Cardiac muscle cell (in vitro differentiated cells and primary cell): Measurements from ENCODE around the gene ACTL8. TPM values are rescaled to one million over a fixed set of nuclear protein-coding genes. Genes with fewer than 3 reads are reported as not detected.

Experiments used
- DNase-seq, 2 donors: peaks; one replicate each; pipeline versions ENCODE4 v3.0.0 to v3.0.0-alpha.2; 2010 to 2017; ENCODE audit warnings: low read depth in 1 of 2, low spot score in 1 of 2
- H3K27ac ChIP-seq: fragments of 200-600 bp; sonication (generic); 2 replicates; pipeline ENCODE4 v1.5.1; 2016
- H3K27me3 ChIP-seq: fragments of 200-600 bp; sonication (generic); 2 replicates; pipeline ENCODE4 v1.6.0; 2016; ENCODE audit warnings: control low read depth
- H3K36me3 ChIP-seq: fragments of 200-600 bp; sonication (generic); 2 replicates; pipeline ENCODE4 v1.5.1; 2016; ENCODE audit warnings: control low read depth
- H3K4me1 ChIP-seq: fragments of 200-600 bp; sonication (generic); 2 replicates; pipeline ENCODE4 v1.8.1; 2017; ENCODE audit warnings: low read depth, mild to moderate bottlenecking, mixed run types
- H3K4me3 ChIP-seq: fragments of 200-600 bp; sonication (generic); 2 replicates; pipeline ENCODE4 v1.5.1; 2016; ENCODE audit warnings: mild to moderate bottlenecking
- H3K9me3 ChIP-seq: fragments of 200-600 bp; sonication (generic); 2 replicates; pipeline ENCODE4 v1.5.1; 2017; ENCODE audit warnings: low read depth, mild to moderate bottlenecking, control low read depth
- polyA plus RNA-seq: library from polyadenylated mRNA; unstranded; fragments of >200 nt; fragmentation: Nextera tagmentation; extraction: Ambion mirVana; gene quantifications from 2 replicates; pipeline ENCODE4 v1.2.1, GENCODE V29; 2016
- total RNA-seq: library from RNA; depleted of rRNA; stranded (reverse); fragments of >200 nt; gene quantifications from 2 replicates; pipeline ENCODE4 v1.2.3, GENCODE V29; 2016
- TF ChIP-seq, protein P1 (sequence below): IDR thresholded peaks from 2 replicates; pipeline ENCODE4 v1.5.1; 2012; ENCODE audit warnings: low read depth, mild to moderate bottlenecking, low read length

ACTL8 gene
- total and polyA plus RNA-seq, 2 experiments from 2014 or later = not detected

DNA sequence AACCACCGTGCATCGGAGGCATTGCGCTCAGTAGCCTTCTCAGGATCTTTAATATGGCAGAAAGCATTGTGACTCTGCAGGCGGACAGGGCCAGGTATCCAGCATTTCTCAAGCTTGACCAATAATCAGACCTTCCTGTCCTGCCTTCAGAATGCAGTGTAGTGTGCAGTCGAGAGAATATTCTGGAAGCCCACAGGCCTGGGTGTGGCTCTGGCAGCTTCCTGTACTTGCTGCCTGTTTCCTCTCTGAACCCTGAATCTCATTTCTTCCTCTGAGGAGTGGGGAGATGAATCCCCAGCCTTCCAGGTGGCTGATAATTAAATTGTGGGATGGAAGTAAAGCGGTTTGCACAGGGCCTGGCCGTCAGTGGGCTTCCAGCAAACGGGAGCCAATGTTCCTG lies 42.3 kb downstream of the ACTL8 start:
- Histone ChIP-seq H3K4me3 (no peak overlapping the region), H3K36me3 (no peaks in the 10 kb centered on the region), H3K27ac (no peak overlapping the region), H3K27me3 (peaks cover 23% of the 10 kb centered on the region), H3K9me3 (no peaks in the 10 kb centered on the region), H3K4me1 (no peaks in the 10 kb centered on the region)
- TF ChIP-seq, protein P1, sequence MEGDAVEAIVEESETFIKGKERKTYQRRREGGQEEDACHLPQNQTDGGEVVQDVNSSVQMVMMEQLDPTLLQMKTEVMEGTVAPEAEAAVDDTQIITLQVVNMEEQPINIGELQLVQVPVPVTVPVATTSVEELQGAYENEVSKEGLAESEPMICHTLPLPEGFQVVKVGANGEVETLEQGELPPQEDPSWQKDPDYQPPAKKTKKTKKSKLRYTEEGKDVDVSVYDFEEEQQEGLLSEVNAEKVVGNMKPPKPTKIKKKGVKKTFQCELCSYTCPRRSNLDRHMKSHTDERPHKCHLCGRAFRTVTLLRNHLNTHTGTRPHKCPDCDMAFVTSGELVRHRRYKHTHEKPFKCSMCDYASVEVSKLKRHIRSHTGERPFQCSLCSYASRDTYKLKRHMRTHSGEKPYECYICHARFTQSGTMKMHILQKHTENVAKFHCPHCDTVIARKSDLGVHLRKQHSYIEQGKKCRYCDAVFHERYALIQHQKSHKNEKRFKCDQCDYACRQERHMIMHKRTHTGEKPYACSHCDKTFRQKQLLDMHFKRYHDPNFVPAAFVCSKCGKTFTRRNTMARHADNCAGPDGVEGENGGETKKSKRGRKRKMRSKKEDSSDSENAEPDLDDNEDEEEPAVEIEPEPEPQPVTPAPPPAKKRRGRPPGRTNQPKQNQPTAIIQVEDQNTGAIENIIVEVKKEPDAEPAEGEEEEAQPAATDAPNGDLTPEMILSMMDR = no peak
- DNase-seq = no peak

- Histone ChIP-seq H3K36me3 (no peaks in the 10 kb centered on the region), H3K4me3 (no peak overlapping the region)
Observed at GRCh38 chr1:17798011-17798410, 42.9 kb downstream of the ACTL8 start.

DNA sequence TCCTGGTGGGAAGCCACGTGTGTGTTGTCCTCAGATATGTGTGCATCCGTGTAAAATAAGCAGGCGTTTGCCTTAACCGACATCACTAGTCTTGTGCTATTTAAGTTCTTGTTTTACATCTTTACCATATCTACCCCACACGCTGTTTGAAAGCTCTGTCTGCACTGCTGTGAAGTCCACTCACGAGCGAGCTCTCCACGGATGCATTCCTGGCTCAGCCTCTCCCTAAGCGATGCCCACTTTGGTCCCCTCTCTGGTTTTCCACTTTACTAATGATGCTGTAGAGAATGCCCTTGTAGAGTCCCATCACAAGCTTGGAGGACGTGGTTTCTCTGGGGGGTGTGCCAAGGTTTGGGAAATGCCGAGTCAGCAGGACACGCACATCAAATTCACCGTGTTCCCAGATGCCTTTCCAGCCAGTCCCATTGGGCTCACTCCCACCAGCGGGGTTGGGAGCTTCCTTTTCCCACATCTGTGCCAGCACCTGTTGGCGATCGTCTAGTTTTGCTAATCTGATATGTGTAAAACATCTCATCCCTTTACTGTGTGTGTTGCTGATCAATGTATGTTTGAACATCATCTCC lies 43.8 kb downstream of the ACTL8 start:
- H3K4me1 ChIP-seq = no peaks in the 10 kb centered on the region
- H3K27ac ChIP-seq = no peak overlapping the region
- no peaks in the 10 kb centered on the region for H3K9me3 ChIP-seq
- DNase-seq = no peak
- H3K27me3 ChIP-seq = peaks cover 23% of the 10 kb centered on the region
- no peaks in the 10 kb centered on the region for H3K36me3 ChIP-seq
- TF ChIP-seq, protein P1 = no peak
- H3K4me3 ChIP-seq = no peak overlapping the region

More at GRCh38 chr1:17798011-17798410, 42.9 kb downstream of the ACTL8 start:
- DNase-seq = no peak
- TF ChIP-seq, protein P1 = no peak
- H3K27me3 ChIP-seq = peaks cover 23% of the 10 kb centered on the region
- H3K4me1 ChIP-seq = no peaks in the 10 kb centered on the region
- H3K27ac ChIP-seq = no peak overlapping the region
- no peaks in the 10 kb centered on the region for H3K9me3 ChIP-seq

DNA sequence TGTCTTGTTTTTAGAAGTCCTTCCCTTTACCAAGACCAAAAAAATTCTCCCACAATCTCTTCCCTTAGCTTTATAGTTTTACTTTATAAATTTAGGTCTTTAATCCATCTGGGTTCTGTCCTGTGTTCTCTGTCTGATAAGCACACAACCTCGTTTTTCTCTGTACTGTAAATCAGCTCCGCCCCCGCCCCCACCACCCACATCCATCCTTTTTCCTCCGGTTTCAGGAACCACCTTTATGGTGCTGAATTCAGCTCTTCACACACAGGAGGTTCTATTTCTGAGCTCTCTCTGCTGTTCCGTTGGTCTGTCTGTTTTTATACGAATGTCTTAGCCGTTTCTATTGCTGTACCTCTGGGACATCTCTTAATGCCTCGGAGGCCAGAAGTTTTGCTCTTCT lies 44.5 kb downstream of the ACTL8 start:
- Histone ChIP-seq H3K36me3 (no peaks in the 10 kb centered on the region), H3K4me1 (no peaks in the 10 kb centered on the region), H3K27ac (no peak overlapping the region), H3K4me3 (no peak overlapping the region), H3K27me3 (peaks cover 22% of the 10 kb centered on the region), H3K9me3 (no peaks in the 10 kb centered on the region)
- no peak for DNase-seq
- TF ChIP-seq, protein P1 = no peak

- peak in 1 of 2 donors; percentile 52 for DNase-seq
- H3K9me3 ChIP-seq = no peaks in the 10 kb centered on the region
- H3K4me1 ChIP-seq = no peaks in the 10 kb centered on the region
- no peak overlapping the region for H3K4me3 ChIP-seq
- peaks cover 18% of the 10 kb centered on the region for H3K27me3 ChIP-seq
- H3K36me3 ChIP-seq = no peaks in the 10 kb centered on the region
- TF ChIP-seq, protein P1 = no peak
- no peak overlapping the region for H3K27ac ChIP-seq
Observed at GRCh38 chr1:17802164-17802563, 47.0 kb downstream of the ACTL8 start.

- Histone ChIP-seq H3K27ac (no peak overlapping the region), H3K36me3 (no peaks in the 10 kb centered on the region), H3K4me3 (no peak overlapping the region), H3K4me1 (no peaks in the 10 kb centered on the region), H3K27me3 (peaks cover 11% of the 10 kb centered on the region), H3K9me3 (no peaks in the 10 kb centered on the region)
- TF ChIP-seq, protein P1 = no peak
- DNase-seq = no peak
Observed at GRCh38 chr1:17802945-17803344, 47.8 kb downstream of the ACTL8 start.
